Activated CD4-positive, alpha-beta memory T cell treated with anti-CD3 and anti-CD28 coated beads for 36 hours (primary cell): Measurements from ENCODE around the gene ABCC9. TPM values are rescaled to one million over a fixed set of nuclear protein-coding genes. Genes with fewer than 3 reads are reported as not detected.
"Not testable (repeated sequence)": the region's sequence is repeated elsewhere in the genome, so short reads cannot be mapped to it uniquely, and the experiment has no call there.

ENCODE experiments used
- CTCF ChIA-PET: fragments of 350-600 bp; sonication (Branson Sonifier 250); formaldehyde crosslinking; loops from one replicate; lab custom pipeline; 2021; ENCODE audit warnings: antibody characterized with exemption, inconsistent platforms; lab: Charles Lee
- POLR2A ChIA-PET: fragments of 350-600 bp; sonication (Branson Sonifier 250); formaldehyde crosslinking; loops from one replicate; lab custom pipeline; 2021; ENCODE audit warnings: antibody characterized with exemption; lab: Charles Lee
- DNase-seq: peaks from one replicate; pipeline ENCODE4 v3.0.0-alpha.2; 2020
- H3K27ac Mint-ChIP-seq: one replicate; pipeline ENCODE4 v1.8.0; 2021; ENCODE audit warnings: mixed read lengths
- H3K27me3 Mint-ChIP-seq: one replicate; pipeline ENCODE4 v1.8.0; 2021; ENCODE audit warnings: mixed read lengths
- H3K36me3 Mint-ChIP-seq: one replicate; pipeline ENCODE4 v1.8.0; 2021; ENCODE audit warnings: mixed read lengths
- H3K4me1 Mint-ChIP-seq: one replicate; pipeline ENCODE4 v1.8.0; 2021; ENCODE audit warnings: low read depth, mixed read lengths
- H3K4me3 Mint-ChIP-seq: one replicate; pipeline ENCODE4 v1.8.0; 2021; ENCODE audit warnings: mild to moderate bottlenecking, mixed read lengths
- H3K9me3 Mint-ChIP-seq: one replicate; pipeline ENCODE4 v1.8.0; 2021; ENCODE audit warnings: mixed read lengths
- intact Hi-C: fragments of 100-400 bp; cut with micrococcal nuclease; formaldehyde crosslinking; loops from one replicate; pipeline ENCODE4 v1.15.1; 2023
- total RNA-seq, 2 experiments: library from RNA; stranded (reverse); gene quantifications; one replicate each; pipeline ENCODE4 v1.2.3, GENCODE V29; 2021

The ABCC9 gene
- total RNA-seq, 2 experiments from 2014 or later: not detected

DNA sequence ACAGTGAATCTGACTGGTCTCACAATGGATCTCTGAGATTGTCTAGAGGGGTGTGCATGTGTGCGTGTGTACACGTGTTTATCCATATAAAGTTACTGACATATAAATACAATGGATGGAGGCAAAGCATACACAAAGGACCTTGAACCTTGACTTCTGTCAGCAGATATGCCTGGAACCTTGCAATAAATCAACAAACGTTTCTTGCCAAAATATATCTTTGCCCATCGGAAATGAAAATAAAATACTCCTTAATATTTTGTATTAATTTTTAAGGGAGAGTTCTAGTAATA is 114.7 kb downstream of the ABCC9 start:
- no peaks in the 10 kb centered on the region for H3K4me1 Mint-ChIP-seq
- no peak for DNase-seq
- H3K27me3 Mint-ChIP-seq: peaks cover 1% of the 10 kb centered on the region
- H3K9me3 Mint-ChIP-seq: no peaks in the 10 kb centered on the region
- no peak overlapping the region for H3K4me3 Mint-ChIP-seq
- no peak overlapping the region for H3K27ac Mint-ChIP-seq
- intact Hi-C loops: no loop called here
- POLR2A ChIA-PET: no interaction called here
- H3K36me3 Mint-ChIP-seq: no peaks in the 10 kb centered on the region
- CTCF ChIA-PET: no interaction called here

DNA sequence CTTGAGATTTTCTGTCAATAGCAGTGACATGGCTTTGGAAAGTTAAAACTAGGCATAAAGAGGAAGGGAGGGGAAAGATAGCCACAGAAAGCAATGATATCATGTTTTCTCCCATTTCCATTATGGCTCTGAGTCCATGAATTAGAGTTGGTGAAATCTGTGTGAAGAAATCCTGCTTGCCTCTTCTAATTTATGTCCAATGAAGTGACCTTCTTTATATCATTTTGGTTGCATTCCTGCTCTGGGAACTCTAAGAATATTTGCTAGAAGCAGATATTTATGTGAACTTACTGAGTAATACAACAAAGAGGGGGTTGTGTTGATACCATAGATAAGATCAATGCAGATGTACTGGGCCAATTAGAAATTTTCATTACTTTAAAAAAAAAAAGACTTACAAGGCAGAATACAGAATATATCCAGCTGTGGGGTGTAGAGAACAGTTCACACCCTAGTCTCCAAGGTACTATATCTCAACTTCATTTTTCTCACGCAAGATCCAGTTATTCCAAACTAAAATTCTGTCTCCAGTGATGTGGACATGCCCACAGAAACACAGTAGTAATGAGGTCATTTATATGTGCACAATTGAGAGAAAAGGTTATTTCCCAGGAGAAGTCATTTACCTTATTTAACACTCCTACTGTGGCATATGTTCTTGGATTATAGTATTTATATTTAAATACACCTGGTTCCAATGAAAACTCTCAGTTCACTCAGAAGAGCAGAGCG is 115.2 kb downstream of the ABCC9 start:
- no peaks in the 10 kb centered on the region for H3K36me3 Mint-ChIP-seq
- intact Hi-C loops: no loop called here
- H3K27me3 Mint-ChIP-seq: peaks cover 1% of the 10 kb centered on the region
- no peaks in the 10 kb centered on the region for H3K9me3 Mint-ChIP-seq
- DNase-seq: no peak
- ChIA-PET CTCF (no interaction called here), POLR2A (no interaction called here)
- H3K4me3 Mint-ChIP-seq: no peak overlapping the region
- no peak overlapping the region for H3K27ac Mint-ChIP-seq
- H3K4me1 Mint-ChIP-seq: no peaks in the 10 kb centered on the region

DNA sequence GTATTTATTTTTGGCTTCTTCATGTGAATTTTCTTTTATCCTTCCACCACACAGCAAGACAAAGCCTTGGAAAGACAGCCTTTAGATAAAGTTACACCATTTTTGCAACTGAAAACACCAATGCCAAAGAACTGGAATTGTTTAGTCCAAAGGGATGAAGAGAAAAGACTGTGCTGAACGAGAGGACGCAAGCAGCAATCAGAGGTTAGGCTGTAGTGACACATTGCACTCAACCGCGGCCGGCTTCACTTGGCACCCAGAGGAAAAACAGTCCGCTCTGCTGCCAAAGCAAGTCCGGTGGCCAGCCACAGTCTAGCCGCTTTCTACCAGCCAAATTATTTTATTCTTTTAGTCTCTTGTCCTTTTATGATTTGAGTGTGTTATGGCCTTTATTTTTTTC is 117.6 kb downstream of the ABCC9 start:
- DNase-seq: no peak
- H3K36me3 Mint-ChIP-seq: no peaks in the 10 kb centered on the region
- H3K27me3 Mint-ChIP-seq: peaks cover 1% of the 10 kb centered on the region
- no peak overlapping the region for H3K4me3 Mint-ChIP-seq
- POLR2A ChIA-PET: no interaction called here
- H3K4me1 Mint-ChIP-seq: no peaks in the 10 kb centered on the region
- intact Hi-C loops: no loop called here
- CTCF ChIA-PET: no interaction called here
- H3K9me3 Mint-ChIP-seq: no peaks in the 10 kb centered on the region
- no peak overlapping the region for H3K27ac Mint-ChIP-seq

DNA sequence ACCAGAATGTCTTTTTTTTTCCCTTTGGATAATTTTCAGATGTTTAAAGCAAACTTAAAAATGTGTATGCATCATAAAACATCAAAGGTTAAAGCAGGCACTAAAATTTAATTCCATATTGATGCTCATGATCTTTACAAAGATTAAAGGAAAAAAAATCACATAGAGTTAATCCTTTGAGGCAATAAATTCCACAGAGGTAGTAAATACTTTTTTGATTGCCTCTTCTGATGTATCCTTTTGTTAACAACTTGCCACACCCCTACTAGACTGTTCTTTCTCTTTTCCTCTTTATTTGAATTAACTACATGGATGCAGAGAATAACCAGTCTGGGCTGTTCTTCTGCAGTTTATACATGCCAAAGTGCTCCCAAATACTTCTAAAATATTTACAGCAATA is 121.5 kb downstream of the ABCC9 start:
- peaks cover 1% of the 10 kb centered on the region for H3K27me3 Mint-ChIP-seq
- H3K36me3 Mint-ChIP-seq: no peaks in the 10 kb centered on the region
- H3K4me3 Mint-ChIP-seq: no peak overlapping the region
- no peak for DNase-seq
- H3K4me1 Mint-ChIP-seq: no peaks in the 10 kb centered on the region
- ChIA-PET CTCF (no interaction called here), POLR2A (no interaction called here)
- H3K27ac Mint-ChIP-seq: no peak overlapping the region
- intact Hi-C loops: no loop called here
- H3K9me3 Mint-ChIP-seq: no peaks in the 10 kb centered on the region

DNA sequence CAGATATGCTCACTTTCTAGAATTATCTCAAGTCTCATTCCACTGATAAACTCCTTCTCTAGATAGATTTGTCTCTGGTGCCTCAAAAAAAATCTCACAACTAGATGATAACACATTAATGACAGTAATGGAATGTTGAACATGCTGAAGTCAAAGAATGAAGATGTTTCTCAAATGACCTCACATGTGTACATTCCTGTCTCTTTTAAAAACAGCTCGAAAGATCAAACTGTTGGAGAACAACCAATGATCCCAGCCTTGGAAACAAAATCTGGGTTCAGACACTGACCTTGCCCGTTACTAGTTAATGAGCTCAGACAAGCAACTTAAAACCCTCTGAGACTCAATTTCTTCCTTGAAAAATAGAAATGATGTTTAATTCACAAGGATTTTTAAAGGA is 122.0 kb downstream of the ABCC9 start:
- Mint-ChIP-seq H3K27me3 (peaks cover 1% of the 10 kb centered on the region), H3K9me3 (no peaks in the 10 kb centered on the region), H3K4me1 (no peaks in the 10 kb centered on the region), H3K27ac (no peak overlapping the region), H3K36me3 (no peaks in the 10 kb centered on the region), H3K4me3 (no peak overlapping the region)
- no peak for DNase-seq
- CTCF ChIA-PET: no interaction called here
- POLR2A ChIA-PET: no interaction called here
- intact Hi-C loops: no loop called here

DNA sequence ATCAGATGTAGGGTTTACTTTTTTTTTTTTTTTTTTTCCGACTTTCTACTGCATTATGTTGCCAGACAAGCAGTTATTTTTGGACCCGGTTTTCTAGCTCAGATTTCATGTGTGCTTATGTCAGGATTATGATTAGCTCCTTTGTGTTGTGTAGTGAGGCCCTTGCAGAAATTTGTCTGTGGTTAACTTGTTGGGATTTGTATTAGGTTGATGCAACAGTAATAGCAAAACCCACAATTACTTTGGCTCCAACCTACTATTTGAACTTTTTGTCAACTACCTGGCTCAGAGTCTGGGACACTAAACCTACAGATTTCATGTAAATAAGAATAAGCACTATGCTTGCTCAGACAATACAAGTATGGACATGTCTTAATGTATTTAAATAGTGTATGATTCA is 122.6 kb downstream of the ABCC9 start:
- ChIA-PET CTCF (no interaction called here), POLR2A (no interaction called here)
- no peak overlapping the region for H3K4me3 Mint-ChIP-seq
- no peak overlapping the region for H3K27ac Mint-ChIP-seq
- no peaks in the 10 kb centered on the region for H3K9me3 Mint-ChIP-seq
- no peak for DNase-seq
- peaks cover 1% of the 10 kb centered on the region for H3K27me3 Mint-ChIP-seq
- H3K36me3 Mint-ChIP-seq: no peaks in the 10 kb centered on the region
- no peaks in the 10 kb centered on the region for H3K4me1 Mint-ChIP-seq
- intact Hi-C loops: no loop called here

DNA sequence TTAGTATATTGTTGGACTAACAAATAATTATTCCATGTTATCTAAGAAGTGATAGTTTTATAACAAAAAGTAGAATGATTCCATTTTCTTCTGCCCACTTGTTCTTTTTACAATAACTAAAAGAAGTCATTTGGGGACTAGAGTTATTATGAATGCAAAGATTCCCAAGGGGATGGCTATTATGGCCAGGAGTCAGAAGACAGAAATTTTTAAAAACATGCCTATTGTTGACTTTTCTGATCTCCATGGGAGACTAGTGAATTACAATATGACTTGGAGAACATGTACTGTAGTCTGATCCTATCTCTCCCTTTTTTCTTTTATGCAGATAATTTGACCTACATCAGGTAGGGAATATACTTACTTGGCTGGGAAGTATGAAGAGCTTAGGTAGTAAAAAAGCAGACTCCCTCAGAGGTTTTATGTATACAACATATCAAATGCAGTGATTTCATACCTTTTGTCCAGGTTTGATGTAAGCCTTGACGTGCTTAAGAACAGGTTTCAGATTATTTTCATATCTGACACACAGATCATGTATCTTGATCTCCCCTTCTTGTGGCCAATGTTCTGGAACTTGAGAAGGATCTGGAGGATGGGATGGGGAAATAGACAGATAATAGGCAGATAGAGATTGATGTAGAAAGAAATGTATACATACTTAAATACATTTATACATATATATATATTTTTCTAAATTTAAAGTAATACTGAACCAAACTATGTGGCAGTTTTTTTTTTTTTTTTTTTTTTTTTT is 125.7 kb downstream of the ABCC9 start:
- Mint-ChIP-seq H3K9me3 (peaks cover 5% of the 10 kb centered on the region), H3K27ac (no peak overlapping the region), H3K4me1 (no peaks in the 10 kb centered on the region), H3K36me3 (no peaks in the 10 kb centered on the region), H3K4me3 (no peak overlapping the region), H3K27me3 (no peaks in the 10 kb centered on the region)
- intact Hi-C loops: no loop called here
- CTCF ChIA-PET: no interaction called here
- DNase-seq: no peak
- POLR2A ChIA-PET: no interaction called here

DNA sequence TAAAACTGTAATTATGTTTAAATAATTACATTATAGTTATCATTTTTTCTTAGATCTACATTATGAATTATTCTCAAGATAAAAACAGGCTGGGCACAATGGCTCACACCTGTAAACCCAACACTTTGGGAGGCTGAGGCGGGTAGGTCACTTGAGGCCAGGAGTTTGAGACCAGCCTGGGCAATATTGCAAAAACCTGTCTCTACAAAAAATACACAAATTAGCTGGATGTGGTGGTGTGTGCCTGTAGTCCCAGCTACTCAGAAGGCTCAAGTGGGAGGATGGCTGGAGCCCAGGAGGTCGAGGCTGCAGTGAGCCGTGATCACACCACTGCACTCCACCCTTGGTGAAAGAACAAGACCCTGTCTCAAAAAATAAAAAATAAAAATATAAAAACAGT is 126.4 kb downstream of the ABCC9 start:
- ChIA-PET CTCF (no interaction called here), POLR2A (no interaction called here)
- intact Hi-C loops: no loop called here
- Mint-ChIP-seq H3K36me3 (no peaks in the 10 kb centered on the region), H3K27ac (no peak overlapping the region), H3K4me1 (no peaks in the 10 kb centered on the region), H3K27me3 (no peaks in the 10 kb centered on the region), H3K4me3 (no peak overlapping the region), H3K9me3 (peaks cover 8% of the 10 kb centered on the region)
- no peak for DNase-seq

DNA sequence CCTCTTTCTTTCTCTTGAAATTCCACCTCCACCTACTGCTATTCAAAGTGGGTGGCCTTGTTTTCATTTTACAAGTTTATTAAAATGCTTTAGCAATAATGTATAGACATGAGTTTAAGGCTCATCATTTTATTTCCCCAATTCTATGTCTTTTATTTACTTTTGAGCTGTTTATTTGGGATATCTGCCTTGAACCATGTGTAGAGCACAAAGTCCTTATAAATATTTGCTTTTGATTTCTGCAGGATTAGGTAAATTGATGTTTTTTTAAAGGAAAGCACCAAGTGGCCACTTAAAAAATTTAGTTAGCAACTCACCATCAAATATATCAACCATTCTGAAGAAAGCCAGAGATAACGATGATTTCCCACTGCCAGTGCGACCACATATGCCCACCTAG is 126.9 kb downstream of the ABCC9 start:
- Mint-ChIP-seq H3K4me3 (no peak overlapping the region), H3K4me1 (no peaks in the 10 kb centered on the region), H3K36me3 (no peaks in the 10 kb centered on the region), H3K27me3 (no peaks in the 10 kb centered on the region), H3K9me3 (peaks cover 8% of the 10 kb centered on the region), H3K27ac (no peak overlapping the region)
- CTCF ChIA-PET: no interaction called here
- no peak for DNase-seq
- intact Hi-C loops: no loop called here
- POLR2A ChIA-PET: no interaction called here

DNA sequence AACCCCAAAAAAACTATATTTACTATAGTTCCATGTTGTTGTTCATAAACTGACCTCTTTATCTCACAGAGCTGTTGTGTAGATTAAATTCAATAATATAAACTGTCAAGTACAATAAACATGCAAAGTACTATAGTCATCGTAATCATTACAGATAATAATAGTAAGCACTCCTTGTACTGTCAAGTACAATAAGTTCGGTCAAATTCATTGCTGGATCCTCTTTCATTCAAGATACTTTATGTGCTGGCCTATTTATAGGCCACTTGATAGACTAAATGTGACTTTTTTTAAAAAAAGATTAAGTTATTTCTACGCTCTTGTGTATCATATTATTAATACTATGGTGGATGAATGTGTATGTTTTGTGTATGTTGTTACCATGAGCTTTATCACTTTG is 127.5 kb downstream of the ABCC9 start:
- H3K27me3 Mint-ChIP-seq: no peaks in the 10 kb centered on the region
- ChIA-PET POLR2A (no interaction called here), CTCF (no interaction called here)
- H3K36me3 Mint-ChIP-seq: no peaks in the 10 kb centered on the region
- intact Hi-C loops: no loop called here
- H3K4me3 Mint-ChIP-seq: no peak overlapping the region
- H3K9me3 Mint-ChIP-seq: peaks cover 8% of the 10 kb centered on the region
- no peaks in the 10 kb centered on the region for H3K4me1 Mint-ChIP-seq
- H3K27ac Mint-ChIP-seq: no peak overlapping the region
- no peak for DNase-seq

DNA sequence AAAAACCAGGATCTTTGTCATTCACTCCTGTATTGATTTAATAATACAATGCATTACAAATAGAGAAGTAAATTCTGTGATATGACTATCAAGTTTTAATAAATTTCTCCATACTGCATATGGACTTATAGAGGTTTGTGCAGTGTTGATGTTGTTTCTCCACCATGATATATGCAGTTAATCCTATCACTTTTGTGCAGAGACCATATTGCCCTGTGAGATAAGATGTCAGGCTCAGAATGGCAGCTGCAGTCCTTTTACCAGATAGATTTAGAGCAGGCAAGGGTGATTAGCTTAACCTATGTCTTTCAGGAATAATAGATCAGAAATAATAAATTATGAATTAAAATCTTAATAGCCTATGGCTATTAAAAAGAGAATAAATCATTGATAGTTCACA is 128.1 kb downstream of the ABCC9 start:
- no peak for DNase-seq
- POLR2A ChIA-PET: no interaction called here
- Mint-ChIP-seq H3K4me3 (no peak overlapping the region), H3K9me3 (peaks cover 8% of the 10 kb centered on the region), H3K27me3 (no peaks in the 10 kb centered on the region), H3K36me3 (no peaks in the 10 kb centered on the region), H3K4me1 (no peaks in the 10 kb centered on the region), H3K27ac (no peak overlapping the region)
- intact Hi-C loops: no loop called here
- CTCF ChIA-PET: no interaction called here

DNA sequence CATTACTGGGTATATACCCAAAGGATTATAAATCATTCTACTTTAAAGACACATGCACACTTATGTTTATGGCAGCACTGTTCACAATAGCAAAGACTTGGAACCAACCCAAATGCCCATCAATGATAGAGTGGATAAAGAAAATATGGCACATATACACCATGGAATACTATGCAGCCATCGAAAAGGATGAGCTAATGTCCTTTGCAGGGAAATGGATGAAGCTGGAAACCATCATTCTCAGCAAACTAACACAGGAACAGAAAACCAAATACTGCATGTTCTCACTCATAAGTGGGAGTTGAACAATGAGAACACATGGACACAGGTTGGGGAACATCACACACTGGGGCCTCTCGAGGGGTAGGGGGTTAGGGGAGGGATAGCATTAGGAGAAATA is 128.9 kb downstream of the ABCC9 start:
- intact Hi-C loops, H3K27me3 Mint-ChIP-seq, H3K9me3 Mint-ChIP-seq, H3K27ac Mint-ChIP-seq, H3K36me3 Mint-ChIP-seq, POLR2A ChIA-PET, H3K4me1 Mint-ChIP-seq, DNase-seq, CTCF ChIA-PET, H3K4me3 Mint-ChIP-seq: not testable (repeated sequence)

DNA sequence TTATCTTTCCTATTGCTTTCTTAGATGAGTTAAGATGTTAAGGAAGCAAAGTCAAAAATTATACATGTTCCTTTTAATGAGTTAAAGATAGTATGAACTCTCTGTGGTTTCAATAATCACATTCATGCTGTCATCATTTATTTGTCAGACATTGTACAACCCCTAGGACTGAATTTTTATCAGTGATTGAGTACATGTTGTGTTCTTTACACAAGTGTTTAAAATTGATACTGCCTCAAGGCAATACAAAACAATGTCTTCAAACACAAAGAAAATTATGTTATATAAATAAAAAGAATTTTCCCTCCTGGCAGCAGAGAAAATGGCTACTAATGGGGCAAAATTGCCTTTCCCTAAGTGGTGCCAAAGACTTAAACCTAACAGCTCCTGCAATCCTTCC is 132.1 kb downstream of the ABCC9 start:
- Mint-ChIP-seq H3K9me3 (peaks cover 8% of the 10 kb centered on the region), H3K4me3 (no peak overlapping the region), H3K27me3 (no peaks in the 10 kb centered on the region), H3K36me3 (no peaks in the 10 kb centered on the region), H3K27ac (no peak overlapping the region), H3K4me1 (no peaks in the 10 kb centered on the region)
- DNase-seq: no peak
- intact Hi-C loops: no loop called here
- ChIA-PET CTCF (no interaction called here), POLR2A (no interaction called here)
